Aorta (tissue), 5 donors: ENCODE results near the gene PDE2A. TPM values are rescaled to one million over a fixed set of nuclear protein-coding genes. Genes with fewer than 3 reads are reported as not detected.

Experiments
- ATAC-seq: fragments of 200-7000 bp; cut with Tn5 transposase; one replicate; pipeline ENCODE4 v1.9.1; 2022; ENCODE audit warnings: moderate library complexity; ENCODE audit not compliant: low FRiP score
- DNase-seq, 2 donors: peaks; one replicate each; pipeline ENCODE4 v3.0.0-alpha.2; 2020
- H3K27ac ChIP-seq, 2 donors: one replicate each; pipeline ENCODE4 v1.5.1; 2013; ENCODE audit warnings: low read length in 2 of 2, mild to moderate bottlenecking in 2 of 2, moderate library complexity in 2 of 2, control low read depth in 1 of 2, inconsistent platforms in 1 of 2, low read depth in 1 of 2
- H3K27me3 ChIP-seq, 2 donors: one replicate each; pipeline ENCODE4 v1.6.1; 2013; ENCODE audit warnings: control low read depth in 1 of 2, low read length in 1 of 2, mild to moderate bottlenecking in 1 of 2, moderate library complexity in 1 of 2; ENCODE audit not compliant: insufficient read depth in 2 of 2, control insufficient read depth in 1 of 2
- H3K36me3 ChIP-seq, 2 donors: one replicate each; pipeline ENCODE4 v1.6.1; 2013; ENCODE audit warnings: control low read depth in 1 of 2, low read length in 1 of 2, mild to moderate bottlenecking in 1 of 2; ENCODE audit not compliant: insufficient read depth in 2 of 2, control insufficient read depth in 1 of 2
- H3K4me1 ChIP-seq, 2 donors: one replicate each; pipeline ENCODE4 v1.6.1; 2013; ENCODE audit warnings: low read length in 2 of 2, control low read depth in 1 of 2, mild to moderate bottlenecking in 1 of 2, moderate library complexity in 1 of 2; ENCODE audit not compliant: insufficient read depth in 2 of 2, control insufficient read depth in 1 of 2
- H3K4me3 ChIP-seq, 2 donors: one replicate each; pipeline ENCODE4 v1.5.1; 2013; ENCODE audit warnings: low read length in 2 of 2, control low read depth in 1 of 2, mild to moderate bottlenecking in 1 of 2
- H3K9me3 ChIP-seq: one replicate; pipeline ENCODE4 v1.6.1; 2013; ENCODE audit warnings: mild to moderate bottlenecking, low read length; ENCODE audit not compliant: control insufficient read depth
- WGBS, 2 donors: extraction: QIAGEN DNeasy Blood & Tissue Kit; methylation state at CpG; one replicate each; pipeline ENCODE4 v1.1.7; 2013; 5-methylcytosine and 5-hydroxymethylcytosine counted together
- intact Hi-C, 2 donors: fragments of 100-400 bp; cut with DNase I; formaldehyde crosslinking; loops; one replicate each; pipeline versions ENCODE4 v1.14.2 to v1.15.0; 2022
- polyA plus RNA-seq, 2 donors: library from polyadenylated mRNA; stranded (reverse); fragments of 200-250 nt; gene quantifications; one replicate each; pipeline ENCODE4 v1.2.3, GENCODE V29; 2013
- total RNA-seq, 2 donors: library from RNA; stranded (reverse); fragmentation: NEBNext Ultra II Directional; extraction: Animal tissue kit (Norgen Biotek cat#: 25700); gene quantifications; one replicate each; pipeline ENCODE4 v1.2.1, GENCODE V29; 2021
- donor health status: healthy with polysubstance abuse.
- donor health status: Bipolar disorder and iron deficiency.
- donor health status: DM: no; HTN: no; CAD: no.
- donor health status: DM: no; HTN: no; CAD: no.
- donor health status: DM: yes; HTN: yes; CAD: no.

Gene PDE2A
- total and polyA plus RNA-seq, 4 donors: 0.38 to 80.8 (median 27.2) TPM

- ATAC-seq: no peak
- Histone ChIP-seq H3K36me3 (no peaks in the 10 kb centered on the region), H3K9me3 (no peaks in the 10 kb centered on the region), H3K4me1 (no peaks in the 10 kb centered on the region), H3K4me3 (no peak overlapping the region), H3K27me3 (no peaks in the 10 kb centered on the region), H3K27ac (no peak overlapping the region)
- intact Hi-C loops: no loop called here
- 85 to 88% methylated on average over 15 of the region's 15 CpGs for WGBS, 2 donors
- DNase-seq: no peak
Observed at GRCh38 chr11:72702577-72703241, 28.5 kb upstream of the PDE2A start.

- Histone ChIP-seq H3K36me3 (no peaks in the 10 kb centered on the region), H3K4me1 (no peaks in the 10 kb centered on the region), H3K27ac (no peak overlapping the region), H3K9me3 (no peaks in the 10 kb centered on the region), H3K27me3 (no peaks in the 10 kb centered on the region), H3K4me3 (no peak overlapping the region)
- DNase-seq (no peak), ATAC-seq (no peak)
- intact Hi-C loops: no loop called here
- 83 to 89% methylated on average over 6 to 7 of the region's 7 CpGs for WGBS, 2 donors
Observed at GRCh38 chr11:72702096-72702495, 27.9 kb upstream of the PDE2A start.

GRCh38 chr11:72701466-72701865 is 27.2 kb upstream of the PDE2A start:
- DNase-seq (no peak), ATAC-seq (no peak)
- H3K4me3 ChIP-seq: no peak overlapping the region
- intact Hi-C loops: no loop called here
- no peaks in the 10 kb centered on the region for H3K9me3 ChIP-seq
- no peaks in the 10 kb centered on the region for H3K36me3 ChIP-seq
- WGBS, 2 donors: 92% methylated on average over 10 of the region's 10 CpGs
- H3K27me3 ChIP-seq: no peaks in the 10 kb centered on the region
- no peak overlapping the region for H3K27ac ChIP-seq
- no peaks in the 10 kb centered on the region for H3K4me1 ChIP-seq

- Histone ChIP-seq H3K27me3 (no peaks in the 10 kb centered on the region), H3K9me3 (no peaks in the 10 kb centered on the region), H3K27ac (no peak overlapping the region), H3K36me3 (no peaks in the 10 kb centered on the region), H3K4me1 (no peaks in the 10 kb centered on the region), H3K4me3 (no peak overlapping the region)
- intact Hi-C loops: no loop called here
- 52 to 58% methylated on average over 3 of the region's 3 CpGs for WGBS, 2 donors
- ATAC-seq (no peak), DNase-seq (no peak)
Observed at GRCh38 chr11:72700146-72700545, 25.9 kb upstream of the PDE2A start.

- Histone ChIP-seq H3K36me3 (peaks cover 0 to 4% of the 10 kb centered on the region in 2 donors), H3K27me3 (no peaks in the 10 kb centered on the region), H3K27ac (no peak overlapping the region), H3K9me3 (no peaks in the 10 kb centered on the region), H3K4me3 (no peak overlapping the region), H3K4me1 (no peaks in the 10 kb centered on the region)
- DNase-seq (no peak), ATAC-seq (no peak)
- intact Hi-C loops: no loop called here
- WGBS, 2 donors: 90 to 92% methylated on average over 15 to 16 of the region's 16 CpGs
Observed at GRCh38 chr11:72697814-72698213, 23.6 kb upstream of the PDE2A start.

GRCh38 chr11:72696866-72697700 is 22.9 kb upstream of the PDE2A start:
- Histone ChIP-seq H3K36me3 (peaks cover 0 to 5% of the 10 kb centered on the region in 2 donors), H3K4me1 (no peaks in the 10 kb centered on the region), H3K4me3 (no peak overlapping the region), H3K27me3 (no peaks in the 10 kb centered on the region), H3K9me3 (no peaks in the 10 kb centered on the region), H3K27ac (no peak overlapping the region)
- peak; percentile 50 for ATAC-seq
- WGBS, 2 donors: 77 to 81% methylated on average over 26 to 44 of the region's 44 CpGs
- intact Hi-C loops: no loop called here
- DNase-seq: peak in 1 of 2 donors; percentile 84

GRCh38 chr11:72695354-72695753 is 21.1 kb upstream of the PDE2A start:
- Histone ChIP-seq H3K27me3 (no peaks in the 10 kb centered on the region), H3K27ac (no peak overlapping the region), H3K9me3 (no peaks in the 10 kb centered on the region), H3K36me3 (peaks cover 0 to 5% of the 10 kb centered on the region in 2 donors), H3K4me1 (no peaks in the 10 kb centered on the region), H3K4me3 (no peak overlapping the region)
- no peak for ATAC-seq
- no peak for DNase-seq
- 95 to 97% methylated on average over 7 of the region's 7 CpGs for WGBS, 2 donors
- intact Hi-C loops: no loop called here

- no peaks in the 10 kb centered on the region for H3K9me3 ChIP-seq
- no peak overlapping the region for H3K27ac ChIP-seq
- intact Hi-C loops: no loop called here
- DNase-seq: no peak
- ATAC-seq: no peak
- peaks cover 0 to 5% of the 10 kb centered on the region in 2 donors for H3K36me3 ChIP-seq
- WGBS, 2 donors: 93 to 94% methylated on average over 19 of the region's 19 CpGs
- no peaks in the 10 kb centered on the region for H3K4me1 ChIP-seq
- no peak overlapping the region for H3K4me3 ChIP-seq
- no peaks in the 10 kb centered on the region for H3K27me3 ChIP-seq
Observed at GRCh38 chr11:72693271-72693968, 19.2 kb upstream of the PDE2A start.
